ENCODE results near the gene GARIN1A.
"Not testable (repeated sequence)": the region's sequence is repeated elsewhere in the genome, so short reads cannot be mapped to it uniquely, and the experiment has no call there.

GRCh38 chr7:128689161-128689935, 17.3 kb downstream of the GARIN1A start:
- not testable (repeated sequence) for TF ChIP-seq POLR2A, CTCF (IDR thresholded peaks at IDR 0.05)

All from Peyer's patch (tissue), 4 donors.